Pancreas (tissue), 10 donors: Measurements from ENCODE around the gene NCAPG2. TPM values are rescaled to one million over a fixed set of nuclear protein-coding genes. Genes with fewer than 3 reads are reported as not detected.

Experiments
- ATAC-seq, 4 donors: fragments of 200-7000 bp; cut with Tn5 transposase; one replicate each; pipeline versions ENCODE4 v1.8.0 to v1.9.1; 2020; ENCODE audit warnings: mild to moderate bottlenecking in 4 of 4, moderate library complexity in 4 of 4
- DNase-seq, 6 donors: peaks; one replicate each; pipeline ENCODE4 v3.0.0-alpha.2; 2020
- FAIRE-seq: peaks from 2 replicates; lab custom pipeline; 2012; peaks lifted over from hg19 to GRCh38; lab: Jason Lieb, UNC
- H3K27ac ChIP-seq, 4 donors: fragments of 200-600 bp; sonication (generic); 1 replicate in 3 of 4; 2 replicates in 1 of 4; pipeline versions ENCODE4 v1.5.0 to v1.8.0; 2020
- H3K27me3 ChIP-seq, 4 donors: fragments of 200-600 bp; one replicate each; pipeline ENCODE4 v1.8.0; 2021
- H3K36me3 ChIP-seq, 3 donors: fragments of 200-600 bp; sonication (generic) in 1 of 3; one replicate each; pipeline versions ENCODE4 v1.5.0 to v1.8.0; 2020 to 2021
- H3K4me1 ChIP-seq, 3 donors: fragments of 200-600 bp; one replicate each; pipeline ENCODE4 v1.8.0; 2021
- H3K4me3 ChIP-seq, 4 donors: fragments of 200-600 bp; sonication (generic) in 2 of 4; one replicate each; pipeline versions ENCODE4 v1.5.0 to v1.8.0; 2020 to 2021
- H3K9me3 ChIP-seq, 4 donors: fragments of 200-600 bp; one replicate each; pipeline ENCODE4 v1.8.0; 2021
- CTCF ChIP-seq, 4 donors: fragments of 200-600 bp; sonication (generic) in 3 of 4; IDR thresholded peaks; one replicate each; pipeline versions ENCODE4 v1.5.0 to v1.8.0; 2021; ENCODE audit warnings: antibody characterized with exemption in 4 of 4
- WGBS, 2 donors: extraction: QIAGEN DNeasy Blood & Tissue Kit; methylation state at CpG; one replicate each; pipeline ENCODE4 v1.1.7; 2013; 5-methylcytosine and 5-hydroxymethylcytosine counted together
- intact Hi-C, 3 donors: fragments of 100-400 bp; cut with DNase I; formaldehyde crosslinking; loops; one replicate each; pipeline versions ENCODE4 v1.11.1 to v1.14.2; 2022
- polyA plus RNA-seq, 2 donors: library from polyadenylated mRNA; stranded (reverse); fragments of 200-250 nt; gene quantifications; one replicate each; pipeline ENCODE4 v1.2.3, GENCODE V29; 2013
- total RNA-seq, 6 donors: library from RNA; stranded (reverse); fragmentation: NEBNext Ultra II Directional in 4 of 6; extraction: Animal tissue kit (Norgen Biotek cat#: 25700) in 4 of 6; gene quantifications; one replicate each; pipeline versions ENCODE4 v1.2.1 to v1.2.4, GENCODE V29; 2021 to 2023
- donor health status: healthy with polysubstance abuse.
- donor health status: DM: no; HTN: no; CAD: no; lungs with moderate emphysema.
- donor health status: DM: no; HTN: no; CAD: no.
- donor health status: control.
- donor health status: control.
- donor health status: Bipolar disorder and iron deficiency.
- donor health status: DM: yes; HTN: yes; CAD: no.
- donor health status: DM: no; HTN: no; CAD: no.
- donor health status: DM: no; HTN: no; CAD: no.
- donor health status: DM: yes; HTN: yes; CAD: no.

NCAPG2 gene
- total and polyA plus RNA-seq, 8 donors: 1.4 to 4.0 (median 3.1) TPM

- Histone ChIP-seq H3K36me3 (no peaks in the 10 kb centered on the region), H3K27ac (no peak overlapping the region), H3K4me1 (peaks cover 10 to 23% (median 15%) of the 10 kb centered on the region in 3 donors), H3K9me3 (no peaks in the 10 kb centered on the region), H3K27me3 (no peaks in the 10 kb centered on the region), H3K4me3 (no peak overlapping the region)
- ATAC-seq (no peak), DNase-seq (no peak), FAIRE-seq (no peak)
- intact Hi-C loops: no loop called here
- 66 to 69% methylated on average over 15 to 16 of the region's 16 CpGs for WGBS, 2 donors
- no peak for TF ChIP-seq CTCF (IDR thresholded peaks at IDR 0.05)
Measured at GRCh38 chr7:158588878-158589442, 115.6 kb downstream of the NCAPG2 start.

DNA sequence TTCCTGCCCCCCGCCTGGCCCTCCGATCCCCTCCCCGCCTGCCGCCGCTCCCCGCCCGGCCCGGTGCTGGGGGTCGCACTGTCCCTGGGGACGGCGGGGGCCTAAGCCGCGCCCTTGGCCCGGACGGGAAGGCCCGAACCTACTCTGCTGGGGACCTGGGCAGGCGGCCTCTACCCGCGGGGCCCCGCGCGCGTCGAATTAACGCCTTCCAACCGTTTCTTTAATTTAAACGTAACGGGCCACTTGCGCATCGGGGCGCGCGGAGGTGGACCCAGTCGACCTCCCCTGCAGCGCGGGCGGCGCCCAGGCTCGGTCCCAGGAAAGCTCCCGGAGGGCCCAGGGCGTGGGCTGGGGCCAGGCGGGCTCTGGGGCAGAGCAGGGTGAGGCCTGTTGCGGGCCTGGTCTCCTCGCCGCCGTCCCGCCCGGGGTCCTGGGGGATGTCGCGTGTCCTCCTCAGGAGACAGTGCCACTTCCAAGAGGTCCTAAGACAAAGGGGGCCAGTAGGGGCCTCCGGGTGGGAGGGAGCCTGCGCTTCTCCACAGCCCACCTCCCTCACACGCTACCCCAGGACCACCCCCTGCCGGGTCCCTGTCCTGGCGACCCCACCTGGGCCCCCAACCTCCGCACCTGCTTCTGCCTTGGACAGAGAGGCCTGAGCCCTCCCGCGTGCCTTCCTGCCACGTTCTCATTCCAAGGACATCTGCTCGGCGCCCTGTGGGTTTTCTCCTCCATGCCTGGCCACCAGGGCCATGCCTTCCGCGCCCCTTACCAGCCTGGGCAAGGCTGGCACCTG, 116.3 kb downstream of the NCAPG2 start:
- DNase-seq (peak in 2 of 6 donors; percentile 56 to 64), ATAC-seq (no peak), FAIRE-seq (no peak)
- Histone ChIP-seq H3K27me3 (no peaks in the 10 kb centered on the region), H3K4me3 (peak overlapping the region in 2 of 4 donors; percentile 23 to 45), H3K27ac (no peak overlapping the region), H3K4me1 (peaks cover 10 to 24% (median 21%) of the 10 kb centered on the region in 3 donors), H3K9me3 (no peaks in the 10 kb centered on the region), H3K36me3 (no peaks in the 10 kb centered on the region)
- intact Hi-C loops: no loop called here
- no peak for TF ChIP-seq CTCF (IDR thresholded peaks at IDR 0.05)
- 19 to 23% methylated on average over 47 to 63 of the region's 63 CpGs for whole genome bisulfite sequencing, 2 donors

DNA sequence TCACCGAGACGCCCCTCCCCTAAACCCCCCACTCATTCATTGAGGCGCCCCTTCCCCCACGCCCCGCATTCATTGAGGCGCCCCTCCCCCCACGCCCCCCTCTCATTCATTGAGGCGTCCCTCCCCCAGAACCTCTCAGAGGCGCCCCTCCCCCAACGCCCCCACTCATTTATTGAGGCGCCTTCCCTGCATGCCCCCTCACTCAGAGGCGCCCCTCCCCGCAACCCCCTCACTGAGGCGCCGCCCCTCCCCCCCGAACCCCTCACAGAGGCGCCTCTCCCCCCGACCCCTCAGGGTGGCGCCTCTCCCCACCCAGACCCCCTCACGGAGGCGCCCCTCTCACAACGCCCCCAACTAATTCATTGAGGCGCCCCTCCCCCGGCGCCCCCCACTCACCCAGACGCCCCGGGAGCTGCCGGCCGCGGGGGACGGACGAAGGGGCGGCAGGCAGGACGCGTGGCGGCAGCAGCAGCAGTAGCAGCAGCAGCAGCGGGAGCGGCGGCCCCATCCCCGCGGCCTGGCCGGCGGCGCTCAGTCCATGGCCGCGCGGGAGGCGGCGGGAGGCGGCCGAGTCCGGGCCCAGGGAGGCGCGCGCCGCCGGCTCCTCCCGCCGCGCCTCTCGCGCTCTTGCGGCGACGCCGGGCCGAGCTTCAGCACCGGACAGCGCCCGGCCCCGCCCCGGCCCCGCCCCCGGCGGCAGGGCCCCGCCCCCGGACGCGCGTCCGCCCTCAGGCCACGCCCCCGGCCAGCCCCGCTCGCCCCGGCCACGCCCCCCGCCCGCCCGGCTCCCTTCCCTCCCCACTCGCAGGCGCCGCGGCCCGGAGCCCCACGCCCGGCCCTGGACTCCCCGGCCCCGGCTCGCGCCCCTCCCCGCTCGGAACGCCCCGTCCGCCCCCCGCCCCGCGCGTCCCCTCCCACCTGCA, 117.2 kb downstream of the NCAPG2 start, which contains the start of gene PTPRN2:
PTPRN2 (minus strand) TSS at position 662 of the 923 bp plus-strand sequence.
- peak within 1 kb of the TSS; percentile 6 to 64 (median 44) for H3K4me3 ChIP-seq

More for the DNA sequence above, 117.2 kb downstream of the NCAPG2 start, which contains the start of gene PTPRN2:
- H3K27me3 ChIP-seq: no peaks in the 10 kb centered on the region
- 0 to 3% methylated on average over 19 to 109 of the region's 110 CpGs for WGBS, 2 donors
- no peak for TF ChIP-seq CTCF (IDR thresholded peaks at IDR 0.05)
- no peak for FAIRE-seq
- H3K27ac ChIP-seq: peak within 1 kb of the TSS; percentile 27 to 62 (median 44)
- no peaks in the 10 kb centered on the region for H3K36me3 ChIP-seq
- peak; percentile 83 to 89 (median 84) for ATAC-seq
- DNase-seq: peak; percentile 57 to 94 (median 85)
- H3K4me1 ChIP-seq: peaks cover 10 to 29% (median 24%) of the 10 kb centered on the region in 3 donors
- intact Hi-C loops: no loop called here
- H3K9me3 ChIP-seq: no peaks in the 10 kb centered on the region
